Muscle of leg (tissue), 11 donors: Measurements from ENCODE around the gene CCDC9. TPM values are rescaled to one million over a fixed set of nuclear protein-coding genes. Genes with fewer than 3 reads are reported as not detected.

Experiments used
- DNase-seq: peaks from one replicate; pipeline ENCODE4 v3.0.0; 2013
- H3K27ac ChIP-seq: one replicate; pipeline ENCODE4 v1.5.1; 2013; ENCODE audit warnings: mild to moderate bottlenecking, low read length, control low read depth
- H3K27me3 ChIP-seq: one replicate; pipeline ENCODE4 v1.6.1; 2013; ENCODE audit warnings: low read length; ENCODE audit not compliant: control insufficient read depth, insufficient read depth
- H3K36me3 ChIP-seq: one replicate; pipeline ENCODE4 v1.6.1; 2013; ENCODE audit warnings: low read length; ENCODE audit not compliant: control insufficient read depth, insufficient read depth
- H3K4me1 ChIP-seq: one replicate; pipeline ENCODE4 v1.6.1; 2013; ENCODE audit warnings: low read length; ENCODE audit not compliant: control insufficient read depth, insufficient read depth
- H3K4me3 ChIP-seq: one replicate; pipeline ENCODE4 v1.5.1; 2013; ENCODE audit warnings: low read length, control low read depth
- H3K9me3 ChIP-seq: replicated peaks from 2 replicates; pipeline ENCODE4 v1.6.1; 2013; ENCODE audit warnings: low read depth, low read length; ENCODE audit not compliant: control insufficient read depth
- WGBS: methylation state at CpG from one replicate; pipeline ENCODE4 v1.1.5; 2013; ENCODE audit warnings: missing lambda C conversion rate; ENCODE audit not compliant: insufficient coverage; 5-methylcytosine and 5-hydroxymethylcytosine counted together
- polyA plus RNA-seq, 8 donors: library from polyadenylated mRNA; unstranded; fragments of 120-200 nt; gene quantifications; one replicate each; pipeline versions ENCODE4 v1.2.1 to v1.2.3, GENCODE V29; 2013; ENCODE audit warnings: inconsistent platforms in 1 of 8, low replicate concordance in 1 of 8; ENCODE audit not compliant: insufficient read length in 8 of 8, insufficient read depth in 1 of 8
- total RNA-seq: library from RNA; stranded (reverse); fragments of 120-200 nt; gene quantifications from one replicate; pipeline ENCODE4 v1.2.4, GENCODE V29; 2013

Gene CCDC9
- total and polyA plus RNA-seq, 9 donors = 7.1 to 28.2 (median 22.0) TPM

DNA sequence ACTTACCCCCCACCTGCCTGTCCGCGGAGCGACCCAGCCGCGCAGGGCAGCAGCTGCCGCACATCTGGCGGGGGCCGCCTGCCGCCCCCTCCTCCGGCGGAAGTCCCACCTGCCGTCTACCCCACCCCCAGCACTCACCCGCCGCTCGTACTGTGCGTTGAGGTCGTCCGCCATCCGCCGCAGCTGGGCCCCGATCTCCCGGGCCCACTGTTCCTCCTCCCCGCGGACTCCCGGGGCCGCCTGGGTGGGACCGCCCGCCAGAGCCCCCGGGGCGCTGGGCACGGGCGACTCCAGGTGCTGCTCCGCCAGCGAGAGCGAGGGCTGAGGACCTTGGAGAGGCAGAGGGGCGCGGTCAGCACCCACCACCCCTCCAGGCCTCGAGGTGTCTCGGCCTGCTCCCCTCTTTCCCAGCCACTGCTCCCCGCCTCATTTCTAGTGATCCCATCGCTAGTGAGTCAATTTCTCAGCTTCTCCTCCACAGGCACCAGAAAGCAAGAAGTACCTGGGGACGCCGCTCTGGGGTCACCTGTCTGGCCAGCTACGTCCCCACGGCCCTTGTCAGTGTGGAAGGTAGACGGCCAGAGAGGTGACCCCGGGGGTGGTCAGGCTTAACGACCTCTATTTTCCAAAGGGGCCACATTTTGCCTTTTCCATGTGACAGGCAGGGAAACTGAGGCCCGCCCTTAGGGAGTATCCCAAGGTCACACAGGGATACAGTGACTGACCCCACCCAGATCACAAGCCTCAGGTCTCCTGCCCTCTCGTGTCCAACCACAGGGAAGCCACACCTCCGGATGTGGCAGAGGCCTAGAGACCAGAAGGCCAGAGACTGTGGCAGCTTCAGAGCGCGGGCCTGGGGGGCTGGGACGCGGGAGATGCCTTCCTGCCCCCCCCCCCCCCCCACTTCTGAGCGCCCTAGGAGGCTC is 29.6 kb upstream of the CCDC9 start:
- no peaks in the 10 kb centered on the region for H3K36me3 ChIP-seq
- peaks cover 45% of the 10 kb centered on the region for H3K4me1 ChIP-seq
- WGBS = 6% methylated on average over 32 of the region's 56 CpGs
- H3K4me3 ChIP-seq = peak overlapping the region; percentile 50
- no peaks in the 10 kb centered on the region for H3K9me3 ChIP-seq
- peaks cover 30% of the 10 kb centered on the region for H3K27me3 ChIP-seq
- H3K27ac ChIP-seq = peak overlapping the region; percentile 90
- peak; percentile 82 for DNase-seq

DNA sequence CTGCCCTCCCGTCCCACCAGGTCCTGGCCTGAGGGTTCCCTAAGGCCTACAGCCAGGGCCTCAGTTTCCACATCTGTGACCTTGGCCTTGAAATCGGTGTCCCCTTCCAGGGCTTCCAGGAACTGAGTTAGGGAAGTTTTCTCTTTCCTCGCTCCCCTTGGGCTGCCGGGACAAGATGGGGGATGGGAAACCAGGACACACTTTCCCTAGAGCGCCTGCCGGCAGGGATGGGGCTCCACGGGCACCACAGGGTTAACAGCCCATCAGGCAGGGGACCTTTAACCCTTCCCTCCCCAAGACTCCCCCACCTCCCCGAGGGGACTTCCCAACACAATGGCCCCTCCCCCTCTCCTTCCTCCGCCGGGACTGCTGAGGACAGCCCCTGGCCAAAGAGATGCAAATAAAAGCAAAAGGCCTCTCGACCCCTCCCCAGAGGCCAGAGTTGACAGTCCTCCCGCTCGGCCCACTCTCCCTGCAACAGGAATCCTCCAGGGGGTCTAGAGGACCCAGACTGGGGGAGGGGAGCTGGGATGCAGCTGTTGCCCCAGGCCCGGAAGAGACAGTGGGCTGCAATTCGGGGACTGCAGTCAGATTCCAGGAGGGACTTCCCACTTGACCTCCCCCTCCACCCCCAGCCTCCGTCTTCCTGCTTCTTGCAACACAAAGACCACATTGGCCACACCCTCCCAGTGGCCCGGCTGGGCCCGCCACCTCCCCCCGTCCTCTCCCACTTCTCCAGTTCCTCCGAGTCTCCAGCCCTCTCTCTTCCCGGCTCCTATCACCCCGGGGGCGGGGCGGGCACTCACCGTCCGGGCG is 28.8 kb upstream of the CCDC9 start:
- Histone ChIP-seq H3K9me3 (no peaks in the 10 kb centered on the region), H3K4me1 (peaks cover 50% of the 10 kb centered on the region), H3K27me3 (peaks cover 36% of the 10 kb centered on the region), H3K4me3 (peak overlapping the region; percentile 34), H3K36me3 (no peaks in the 10 kb centered on the region), H3K27ac (peak overlapping the region; percentile 90)
- peak; percentile 89 for DNase-seq
- 5% methylated on average over 12 of the region's 27 CpGs for WGBS

- Histone ChIP-seq H3K4me1 (peaks cover 51% of the 10 kb centered on the region), H3K9me3 (no peaks in the 10 kb centered on the region), H3K36me3 (no peaks in the 10 kb centered on the region), H3K4me3 (peak overlapping the region; percentile 34), H3K27me3 (peaks cover 36% of the 10 kb centered on the region), H3K27ac (peak overlapping the region; percentile 90)
- DNase-seq = no peak
- 4% methylated on average over 45 of the region's 50 CpGs for WGBS
Measured at GRCh38 chr19:47228168-47228936, 28.0 kb upstream of the CCDC9 start.

GRCh38 chr19:47228937-47229675 is 27.2 kb upstream of the CCDC9 start:
- Histone ChIP-seq H3K9me3 (no peaks in the 10 kb centered on the region), H3K27ac (peak overlapping the region; percentile 90), H3K27me3 (peaks cover 38% of the 10 kb centered on the region), H3K4me3 (peak overlapping the region; percentile 36), H3K36me3 (no peaks in the 10 kb centered on the region), H3K4me1 (peaks cover 51% of the 10 kb centered on the region)
- no peak for DNase-seq
- WGBS = 35% methylated on average over 10 of the region's 10 CpGs

- peak overlapping the region; percentile 90 for H3K27ac ChIP-seq
- no peak for DNase-seq
- H3K4me1 ChIP-seq = peaks cover 51% of the 10 kb centered on the region
- peaks cover 41% of the 10 kb centered on the region for H3K27me3 ChIP-seq
- H3K9me3 ChIP-seq = no peaks in the 10 kb centered on the region
- peak overlapping the region; percentile 36 for H3K4me3 ChIP-seq
- 7% methylated on average over 6 of the region's 9 CpGs for WGBS
- no peaks in the 10 kb centered on the region for H3K36me3 ChIP-seq
Measured at GRCh38 chr19:47229676-47230053, 26.7 kb upstream of the CCDC9 start.

GRCh38 chr19:47230054-47230920 is 26.0 kb upstream of the CCDC9 start:
- H3K4me1 ChIP-seq = peaks cover 51% of the 10 kb centered on the region

GRCh38 chr19:47230921-47231214 is 25.5 kb upstream of the CCDC9 start, which contains the start of gene BBC3:
Gene BBC3, minus strand, starts transcription at chr19:47231199. Its CDS starts 2,768 bp downstream, at chr19:47228431.
- WGBS = 0% methylated on average over 31 of the region's 43 CpGs
- Histone ChIP-seq H3K36me3 (no peaks in the 10 kb centered on the region), H3K27me3 (peaks cover 42% of the 10 kb centered on the region), H3K4me1 (peaks cover 48% of the 10 kb centered on the region), H3K4me3 (peak within 1 kb of the TSS; percentile 64), H3K27ac (peak within 1 kb of the TSS; percentile 90), H3K9me3 (no peaks in the 10 kb centered on the region)
- no peak for DNase-seq

More at GRCh38 chr19:47230054-47230920, 26.0 kb upstream of the CCDC9 start:
- WGBS = under 1% methylated on average over 67 of the region's 84 CpGs
- Histone ChIP-seq H3K27me3 (peaks cover 42% of the 10 kb centered on the region), H3K27ac (peak overlapping the region; percentile 90), H3K9me3 (no peaks in the 10 kb centered on the region), H3K4me3 (peak overlapping the region; percentile 64), H3K36me3 (no peaks in the 10 kb centered on the region)
- no peak for DNase-seq

- Histone ChIP-seq H3K4me1 (peaks cover 48% of the 10 kb centered on the region), H3K27ac (no peak overlapping the region), H3K9me3 (no peaks in the 10 kb centered on the region), H3K4me3 (peak overlapping the region; percentile 55), H3K27me3 (peaks cover 42% of the 10 kb centered on the region), H3K36me3 (no peaks in the 10 kb centered on the region)
- 6% methylated on average over 30 of the region's 51 CpGs for WGBS
- DNase-seq = peak; percentile 88
Measured at GRCh38 chr19:47231215-47232054, 24.9 kb upstream of the CCDC9 start.
